ENCODE data around the gene WDR76. TPM values are rescaled to one million over a fixed set of nuclear protein-coding genes. Genes with fewer than 3 reads are reported as not detected.
"Not testable (repeated sequence)": the region's sequence is repeated elsewhere in the genome, so short reads cannot be mapped to it uniquely, and the experiment has no call there.

WDR76 gene
- total and polyA plus RNA-seq, 12 donors = 0.68 to 4.1 (median 1.7) TPM

DNA sequence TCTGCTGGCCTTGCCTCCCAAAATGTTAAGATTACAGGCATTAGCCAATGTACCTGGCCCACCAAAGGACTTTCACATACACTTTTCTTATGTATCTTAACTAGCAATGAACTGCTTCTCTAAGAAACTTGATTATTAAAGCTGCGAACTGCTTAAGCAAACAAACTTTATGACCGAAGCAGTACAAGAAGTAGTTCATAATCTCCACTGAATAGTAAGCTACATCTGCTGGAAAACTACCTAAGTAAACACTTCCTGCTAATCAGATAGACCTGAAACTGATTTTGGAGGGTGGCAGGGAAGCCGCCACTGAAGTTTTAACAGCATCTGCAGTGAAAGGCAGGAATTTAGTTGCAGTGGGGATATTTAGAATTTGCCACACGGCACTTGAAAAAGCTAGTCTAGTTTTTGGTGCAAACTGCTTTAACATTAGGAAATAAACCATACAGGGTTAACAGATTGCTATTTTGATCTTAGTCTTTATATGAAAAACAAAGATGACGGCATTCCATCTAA, 18.3 kb upstream of the WDR76 start:
- no peaks in the 10 kb centered on the region for H3K9me3 ChIP-seq
- peaks cover 6 to 100% (median 81%) of the 10 kb centered on the region in 9 donors for H3K36me3 ChIP-seq
- H3K4me3 ChIP-seq = no peak overlapping the region
- intact Hi-C loops (cut with DNase I) = no loop called here
- WGBS, 2 donors = 95% methylated on average over 5 of the region's 5 CpGs
- ATAC-seq = no peak
- no peak overlapping the region for H3K27ac ChIP-seq
- TF ChIP-seq CTCF (IDR thresholded peaks at IDR 0.05) = no peak
- no peak for DNase-seq
- no peaks in the 10 kb centered on the region for H3K27me3 ChIP-seq
- peaks cover 0 to 16% (median 0%) of the 10 kb centered on the region in 9 donors for H3K4me1 ChIP-seq

GRCh38 chr15:43808960-43809678, 17.7 kb upstream of the WDR76 start:
- ATAC-seq = peak in 2 of 8 donors; percentile 13 to 26
- 87 to 88% methylated on average over 6 of the region's 6 CpGs for WGBS, 2 donors

GRCh38 chr15:43815064-43815463, 11.7 kb upstream of the WDR76 start:
- ATAC-seq; H3K27me3 ChIP-seq; DNase-seq; H3K27ac ChIP-seq; H3K4me3 ChIP-seq; H3K4me1 ChIP-seq; intact Hi-C loops (cut with DNase I); H3K9me3 ChIP-seq: not testable (repeated sequence)
- H3K36me3 ChIP-seq = peaks cover 10 to 94% (median 64%) of the 10 kb centered on the region in 9 donors
- 93 to 96% methylated on average over 5 of the region's 5 CpGs for WGBS, 2 donors

More at GRCh38 chr15:43808960-43809678, 17.7 kb upstream of the WDR76 start:
- TF ChIP-seq CTCF (IDR thresholded peaks at IDR 0.05) = no peak
- Histone ChIP-seq H3K27me3 (no peaks in the 10 kb centered on the region), H3K4me3 (no peak overlapping the region), H3K9me3 (no peaks in the 10 kb centered on the region), H3K36me3 (peaks cover 10 to 100% (median 84%) of the 10 kb centered on the region in 9 donors), H3K27ac (peak overlapping the region in 1 of 10 donors; percentile 34), H3K4me1 (peaks cover 0 to 16% (median 0%) of the 10 kb centered on the region in 9 donors)
- intact Hi-C loops (cut with DNase I) = no loop called here
- DNase-seq = no peak

GRCh38 chr15:43821505-43821904, 5.3 kb upstream of the WDR76 start:
- WGBS, 2 donors = 83 to 84% methylated on average over 3 of the region's 3 CpGs
- peaks cover 0 to 43% (median 5%) of the 10 kb centered on the region in 9 donors for H3K36me3 ChIP-seq
- peaks cover 10 to 45% (median 32%) of the 10 kb centered on the region in 9 donors for H3K4me1 ChIP-seq
- DNase-seq (no peak), ATAC-seq (no peak)
- H3K27me3 ChIP-seq = no peaks in the 10 kb centered on the region
- no peaks in the 10 kb centered on the region for H3K9me3 ChIP-seq
- intact Hi-C loops (cut with DNase I) = no loop called here
- no peak for TF ChIP-seq CTCF (IDR thresholded peaks at IDR 0.05)
- no peak overlapping the region for H3K27ac ChIP-seq
- H3K4me3 ChIP-seq = no peak overlapping the region
